Endometrium (tissue), 2 donors: ENCODE measurements around the gene PLEKHG4B.
"Not testable (repeated sequence)": the region's sequence is repeated elsewhere in the genome, so short reads cannot be mapped to it uniquely, and the experiment has no call there.

Source experiments
- FAIRE-seq: peaks from 2 replicates; lab custom pipeline; 2012; peaks lifted over from hg19 to GRCh38; lab: Jason Lieb, UNC
- donor health status: control.
- donor health status: control.

The PLEKHG4B gene

GRCh38 chr5:91556-92263, at the start of gene PLEKHG4B:
Gene PLEKHG4B (plus strand): TSS chr5:92168. CDS start chr5:92232, 64 bp downstream.
- no peak for FAIRE-seq

DNA sequence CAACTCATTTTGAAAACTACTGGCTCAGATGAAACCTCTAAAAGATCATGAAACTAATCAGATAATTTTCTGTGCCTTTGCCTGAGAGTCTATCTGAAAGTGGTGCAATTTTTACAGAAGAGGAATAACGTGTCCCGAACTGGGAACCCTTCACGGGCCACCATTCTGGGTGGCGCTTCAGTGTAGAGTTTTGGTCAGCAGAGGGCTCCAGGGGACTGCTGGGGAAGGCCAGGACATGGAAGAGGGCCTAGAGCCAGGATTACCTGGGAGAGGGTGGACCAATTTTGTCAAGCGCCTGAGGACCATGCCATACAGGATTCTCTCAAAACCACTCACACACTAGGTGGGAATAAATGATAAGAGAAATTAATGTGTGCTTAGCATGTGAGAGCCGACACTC, 49.7 kb upstream of the PLEKHG4B start:
- FAIRE-seq = no peak

GRCh38 chr5:48192-48591, 43.8 kb upstream of the PLEKHG4B start:
- FAIRE-seq = no peak

DNA sequence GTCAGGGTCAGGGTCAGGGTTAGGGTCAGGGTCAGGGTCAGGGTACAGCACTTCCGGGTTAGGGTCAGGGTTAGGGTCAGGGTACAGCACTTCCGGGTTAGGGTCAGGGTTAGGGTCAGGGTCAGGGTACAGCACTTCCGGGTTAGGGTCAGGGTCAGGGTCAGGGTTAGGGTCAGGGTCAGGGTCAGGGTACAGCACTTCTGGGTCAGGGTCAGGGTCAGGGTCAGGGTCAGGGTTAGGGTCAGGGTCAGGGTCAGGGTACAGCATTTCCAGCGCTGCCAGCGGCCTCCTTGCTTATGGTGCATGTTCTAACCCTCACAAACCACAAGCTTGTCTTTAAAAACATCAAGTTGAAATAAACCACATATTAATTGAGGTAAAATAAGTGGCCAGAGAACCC, 42.4 kb upstream of the PLEKHG4B start:
- FAIRE-seq = not testable (repeated sequence)

GRCh38 chr5:49953-50544, 41.9 kb upstream of the PLEKHG4B start:
- FAIRE-seq = no peak

DNA sequence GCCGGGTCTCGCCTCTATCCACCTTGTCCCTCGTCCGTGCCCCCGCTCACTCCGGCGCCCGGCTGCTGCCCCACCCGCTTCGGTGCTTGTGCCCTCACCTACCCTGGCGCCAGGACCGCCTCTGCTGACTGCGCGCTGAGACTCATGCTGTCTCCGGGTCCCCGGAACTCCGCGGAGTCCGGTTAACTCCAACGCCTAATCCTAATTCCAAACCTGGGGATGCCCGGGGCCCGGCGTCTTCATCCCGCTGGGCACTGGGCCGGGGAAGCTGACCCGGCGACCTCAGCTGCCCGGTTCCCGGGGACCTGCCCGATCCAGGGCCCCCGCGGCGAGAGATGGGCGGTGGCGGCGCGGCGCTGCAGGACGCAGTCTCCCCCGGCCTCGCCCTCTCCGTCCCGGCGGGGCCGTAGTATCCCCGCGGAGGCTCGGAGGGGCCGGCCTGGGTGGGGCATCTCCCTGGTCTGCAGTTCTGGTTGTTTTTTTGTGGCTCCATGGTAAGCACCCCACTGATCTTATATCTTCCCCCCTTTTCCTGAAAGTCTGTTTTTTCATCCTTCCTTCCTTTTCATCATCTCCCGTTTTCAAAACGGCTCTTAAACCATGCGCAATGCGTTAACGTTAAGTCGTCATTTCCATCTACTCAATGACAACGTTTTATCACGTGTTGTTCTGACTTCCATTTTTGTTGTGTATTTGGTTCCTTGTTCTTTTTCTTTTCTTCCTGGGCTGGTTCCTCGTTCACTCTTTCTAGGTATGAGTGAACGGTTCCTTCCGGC, 41.1 kb upstream of the PLEKHG4B start:
- no peak for FAIRE-seq

DNA sequence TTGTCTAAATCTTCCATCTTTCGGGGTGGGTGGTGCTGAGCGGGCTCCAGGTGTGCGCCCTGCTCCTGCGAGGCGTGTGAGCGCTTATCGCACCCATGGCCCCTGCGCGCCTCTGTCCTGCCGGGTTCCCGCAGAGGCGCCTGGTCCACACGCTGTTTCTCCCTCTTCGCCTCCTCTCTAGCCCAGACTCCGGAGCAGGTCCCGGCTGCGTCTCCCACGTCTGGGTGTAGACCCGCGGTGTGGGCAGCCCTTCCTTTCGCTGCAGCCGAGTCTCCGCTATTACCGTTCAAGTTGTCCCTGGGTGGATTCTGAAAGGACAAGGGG, 40.5 kb upstream of the PLEKHG4B start:
- FAIRE-seq = no peak

DNA sequence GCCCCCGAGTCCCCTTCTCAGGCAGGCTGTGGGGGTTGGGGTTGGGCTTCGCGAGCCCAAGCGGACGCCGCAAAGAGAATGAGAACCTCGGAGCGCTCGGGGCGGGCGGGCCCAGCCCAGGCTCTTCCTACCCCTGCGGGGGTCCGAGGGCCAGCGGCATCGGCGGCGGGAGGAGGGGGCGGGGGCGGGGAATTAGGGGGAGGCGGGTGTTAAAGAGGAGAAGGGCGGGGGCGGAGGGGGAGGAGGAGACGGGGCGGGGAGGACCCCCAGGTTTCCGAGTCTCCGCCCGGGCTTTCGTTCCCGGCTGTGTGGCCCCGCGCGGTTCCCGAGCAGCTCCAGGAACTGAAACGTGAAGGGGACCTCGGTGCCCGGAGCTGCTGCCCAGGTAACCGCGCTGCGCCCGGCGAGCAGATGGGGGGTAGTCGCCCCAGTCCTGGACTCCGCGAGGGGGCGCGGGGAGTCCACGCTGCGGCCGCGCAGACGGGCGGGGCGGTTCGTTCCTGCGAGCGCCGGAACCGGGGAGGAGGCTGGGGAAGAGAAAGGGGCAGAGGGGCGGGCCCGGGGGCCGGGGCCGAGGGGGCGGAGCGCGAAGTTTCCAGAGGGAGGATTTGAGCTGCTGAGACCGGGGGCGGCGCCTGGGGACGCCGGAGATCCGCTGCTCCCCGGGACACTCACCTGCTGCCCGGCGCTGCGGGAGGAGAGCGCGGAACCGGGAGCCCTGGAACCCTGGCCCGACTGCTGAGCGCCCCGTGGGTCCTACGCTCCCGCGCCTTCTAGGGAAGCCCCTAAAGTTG, 38.4 kb upstream of the PLEKHG4B start:
- no peak for FAIRE-seq

DNA sequence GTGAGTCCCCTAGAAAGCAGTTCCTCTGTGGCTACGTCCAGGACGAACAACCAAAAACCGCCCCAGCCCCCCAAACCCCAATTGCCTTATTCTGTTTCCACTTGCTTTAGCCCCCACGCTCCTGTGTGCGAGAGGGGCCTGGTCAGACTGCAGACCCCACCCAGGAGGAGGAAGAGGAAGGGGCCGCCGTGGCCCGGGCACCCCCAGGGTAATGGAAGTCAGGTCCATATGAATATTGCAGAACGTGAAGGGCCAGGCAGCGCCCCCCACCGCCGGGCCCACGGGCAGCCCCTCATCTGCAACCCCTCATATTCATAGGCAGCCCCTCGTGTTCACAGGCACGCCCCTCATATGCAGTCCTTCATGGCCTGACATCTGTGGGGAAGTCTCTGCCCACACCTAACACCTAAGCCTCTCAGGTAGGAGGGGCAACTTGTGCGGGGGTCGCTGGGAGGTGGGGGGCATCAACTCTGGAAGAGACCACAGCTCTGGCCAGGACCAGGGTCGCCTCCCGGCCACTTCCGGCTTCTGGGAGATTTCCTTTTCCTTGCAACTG, 37.7 kb upstream of the PLEKHG4B start:
- FAIRE-seq = no peak

- no peak for FAIRE-seq
Measured at GRCh38 chr5:54876-55569, 36.9 kb upstream of the PLEKHG4B start.

DNA sequence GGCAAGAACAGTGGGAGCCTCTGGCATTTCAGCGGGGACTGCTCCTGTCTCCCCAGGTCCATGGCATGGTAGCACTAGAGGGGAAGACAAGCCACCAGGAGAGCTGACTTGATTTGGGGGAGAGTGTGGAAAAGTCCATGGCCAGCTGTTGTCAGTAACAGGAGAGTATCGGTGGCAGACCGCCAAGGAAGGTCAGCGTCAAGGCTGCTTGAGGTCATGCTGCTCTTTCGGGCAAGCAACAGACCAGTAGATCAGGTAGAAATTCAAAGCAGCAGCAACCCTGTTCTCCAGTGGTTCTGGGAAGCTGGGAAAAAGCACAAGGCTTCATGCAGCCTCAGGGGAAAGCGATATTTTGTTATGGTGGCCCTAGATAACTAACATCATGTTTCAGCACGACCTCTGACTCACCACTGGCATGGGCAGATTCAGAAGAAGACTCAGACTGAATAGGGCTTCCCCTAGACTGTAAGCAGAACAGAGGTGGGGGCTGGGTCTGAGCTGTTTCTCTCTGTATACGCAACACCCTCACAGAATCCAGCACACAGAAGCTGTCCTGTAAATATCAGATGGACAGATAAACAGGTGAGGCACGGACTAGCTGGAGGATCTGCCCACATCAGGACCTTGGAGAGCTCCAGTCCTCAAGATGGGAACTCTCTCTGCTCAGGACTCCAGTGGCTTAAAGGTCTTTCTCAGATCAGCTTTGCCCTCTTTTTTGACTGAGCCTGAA, 35.2 kb upstream of the PLEKHG4B start:
- no peak for FAIRE-seq

- FAIRE-seq = not testable (repeated sequence)
Measured at GRCh38 chr5:60250-60649, 31.7 kb upstream of the PLEKHG4B start.

- no peak for FAIRE-seq
Measured at GRCh38 chr5:70440-70839, 21.5 kb upstream of the PLEKHG4B start.

- FAIRE-seq = not testable (repeated sequence)
Measured at GRCh38 chr5:72316-73180, 19.4 kb upstream of the PLEKHG4B start.

DNA sequence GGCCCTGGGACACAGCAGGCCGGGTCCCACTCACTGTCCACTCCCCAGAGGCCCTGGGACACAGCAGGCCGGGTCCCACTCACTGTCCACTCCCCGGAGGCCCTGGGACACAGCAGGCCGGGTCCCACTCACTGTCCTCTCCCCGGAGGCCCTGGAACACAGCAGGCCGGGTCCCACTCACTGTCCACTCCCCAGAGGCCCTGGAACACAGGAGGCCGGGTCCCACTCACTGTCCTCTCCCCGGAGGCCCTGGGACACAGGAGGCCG, 18.9 kb upstream of the PLEKHG4B start:
- not testable (repeated sequence) for FAIRE-seq

- FAIRE-seq = no peak
Measured at GRCh38 chr5:73768-74502, 18.0 kb upstream of the PLEKHG4B start.

GRCh38 chr5:74503-75109, 17.4 kb upstream of the PLEKHG4B start:
- FAIRE-seq = no peak

DNA sequence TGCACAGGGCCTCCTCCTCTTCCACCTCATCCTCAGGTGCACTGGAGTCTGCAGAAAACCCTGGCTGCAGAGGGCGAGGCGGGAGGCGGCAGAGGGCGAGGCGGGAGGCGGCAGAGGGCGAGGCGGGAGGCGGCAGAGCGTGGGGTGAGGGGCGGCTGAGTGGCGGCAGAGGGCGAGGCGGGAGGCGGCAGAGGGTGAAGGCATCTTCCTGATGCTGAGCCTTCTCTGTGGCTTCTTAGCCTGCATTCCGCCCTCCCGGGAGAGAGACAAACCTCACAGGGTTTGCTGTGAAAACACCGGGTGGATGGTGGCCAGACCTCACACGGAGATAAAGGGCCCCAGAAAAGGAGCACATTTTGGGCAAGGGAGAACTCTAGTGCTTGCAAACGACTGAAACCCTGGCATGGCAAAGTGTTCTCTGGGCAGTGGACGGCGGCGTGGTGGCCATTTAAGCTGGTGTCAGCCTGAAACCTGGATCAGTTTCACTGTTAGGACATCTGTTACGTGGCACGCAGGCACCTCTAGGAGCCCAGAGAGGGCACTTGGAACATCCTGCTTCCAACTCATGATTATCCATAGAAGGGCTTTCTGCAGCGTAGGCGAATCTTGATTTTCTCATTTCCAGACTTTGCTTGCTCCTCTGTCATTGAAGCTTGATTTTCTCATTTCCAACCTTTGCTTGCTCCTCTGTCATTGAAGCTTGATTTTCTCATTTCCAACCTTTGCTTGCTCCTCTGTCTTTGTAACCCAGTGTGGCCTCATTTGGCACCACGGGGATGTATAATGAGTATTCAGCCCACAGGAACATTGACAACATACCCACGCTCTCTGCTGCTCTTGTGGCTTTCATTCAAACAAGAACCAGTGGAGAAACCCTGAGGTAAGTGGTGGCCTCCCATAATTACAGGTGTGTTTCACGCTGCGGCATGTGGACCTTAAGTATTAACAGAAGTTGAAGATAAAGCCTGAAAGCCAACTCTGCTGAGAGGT, 16.3 kb upstream of the PLEKHG4B start:
- FAIRE-seq = no peak
